Activated naive CD4-positive, alpha-beta T cell treated with anti-CD3 and anti-CD28 coated beads, Interleukin-2, amount 10 ng/mL, durations not matched to agents 7 days and 5 days (primary cell): ENCODE results near the gene CTBP2.
"Not testable (repeated sequence)": the region's sequence is repeated elsewhere in the genome, so short reads cannot be mapped to it uniquely, and the experiment has no call there.

Source experiments
- CTCF ChIA-PET: fragments of 350-600 bp; sonication (Branson Sonifier 250); formaldehyde crosslinking; loops from one replicate; lab custom pipeline; 2021; ENCODE audit warnings: antibody characterized with exemption; lab: Charles Lee
- DNase-seq: peaks from one replicate; pipeline ENCODE4 v3.0.0-alpha.2; 2020
- H3K27ac Mint-ChIP-seq: one replicate; pipeline ENCODE4 v1.8.0; 2021; ENCODE audit warnings: mild to moderate bottlenecking, moderate library complexity, mixed read lengths
- H3K27me3 Mint-ChIP-seq: one replicate; pipeline ENCODE4 v1.8.0; 2021; ENCODE audit warnings: mild to moderate bottlenecking, mixed read lengths
- H3K36me3 Mint-ChIP-seq: one replicate; pipeline ENCODE4 v1.8.0; 2021; ENCODE audit warnings: mixed read lengths
- H3K4me1 Mint-ChIP-seq: one replicate; pipeline ENCODE4 v1.8.0; 2021; ENCODE audit warnings: mixed read lengths
- H3K4me3 Mint-ChIP-seq: one replicate; pipeline ENCODE4 v1.8.0; 2021; ENCODE audit warnings: mild to moderate bottlenecking, moderate library complexity, mixed read lengths
- H3K9me3 Mint-ChIP-seq: one replicate; pipeline ENCODE4 v1.8.0; 2021; ENCODE audit warnings: mixed read lengths

The CTBP2 gene

DNA sequence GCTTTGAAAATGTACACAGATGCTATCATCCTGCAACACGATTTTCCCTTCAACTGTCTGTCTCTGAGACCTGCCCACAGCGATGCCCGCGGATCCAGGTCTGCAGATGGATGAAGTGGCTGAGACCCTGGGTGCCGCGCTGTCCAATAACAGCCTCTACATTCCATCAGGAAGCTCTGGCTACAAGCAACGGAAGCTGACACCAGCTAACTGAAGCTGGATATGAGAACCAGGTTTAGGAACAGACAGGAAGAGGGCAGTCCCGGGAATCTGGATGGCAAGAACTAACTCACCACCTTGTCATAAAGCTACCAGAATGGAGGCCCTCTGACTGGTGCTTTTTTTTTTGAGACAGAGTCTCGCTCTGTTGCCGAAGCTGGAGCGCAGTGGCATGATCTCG is 32.3 kb upstream of the CTBP2 start:
- H3K27me3 Mint-ChIP-seq, result no peaks in the 10 kb centered on the region
- no peaks in the 10 kb centered on the region for H3K4me1 Mint-ChIP-seq
- CTCF ChIA-PET, result no interaction called here
- peaks cover 3% of the 10 kb centered on the region for H3K9me3 Mint-ChIP-seq
- no peaks in the 10 kb centered on the region for H3K36me3 Mint-ChIP-seq
- DNase-seq, result no peak
- H3K27ac Mint-ChIP-seq, result no peak overlapping the region
- H3K4me3 Mint-ChIP-seq, result no peak overlapping the region

DNA sequence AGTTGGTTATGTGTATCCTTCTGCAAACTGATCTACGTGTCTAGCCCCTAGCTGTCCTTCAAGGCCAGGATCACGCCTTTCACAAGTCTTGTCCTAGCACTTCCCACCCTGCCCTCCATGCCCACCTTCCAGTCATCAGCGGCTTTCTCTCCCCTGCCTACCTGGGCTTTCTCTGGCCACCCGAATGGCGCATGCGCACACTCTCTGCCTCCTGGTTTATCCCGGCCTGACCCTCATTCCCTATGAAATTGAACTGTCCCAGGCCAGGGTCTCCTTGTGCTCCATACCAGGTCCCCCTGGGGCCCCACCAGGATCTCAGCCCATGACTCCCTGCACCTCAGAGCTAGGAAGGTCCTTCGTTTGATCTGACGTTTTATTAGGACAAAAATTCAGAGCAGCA is 31.6 kb upstream of the CTBP2 start:
- Mint-ChIP-seq H3K4me3 (no peak overlapping the region), H3K4me1 (no peaks in the 10 kb centered on the region), H3K36me3 (no peaks in the 10 kb centered on the region), H3K9me3 (peaks cover 3% of the 10 kb centered on the region), H3K27ac (no peak overlapping the region), H3K27me3 (no peaks in the 10 kb centered on the region)
- DNase-seq, result no peak
- CTCF ChIA-PET, result no interaction called here

DNA sequence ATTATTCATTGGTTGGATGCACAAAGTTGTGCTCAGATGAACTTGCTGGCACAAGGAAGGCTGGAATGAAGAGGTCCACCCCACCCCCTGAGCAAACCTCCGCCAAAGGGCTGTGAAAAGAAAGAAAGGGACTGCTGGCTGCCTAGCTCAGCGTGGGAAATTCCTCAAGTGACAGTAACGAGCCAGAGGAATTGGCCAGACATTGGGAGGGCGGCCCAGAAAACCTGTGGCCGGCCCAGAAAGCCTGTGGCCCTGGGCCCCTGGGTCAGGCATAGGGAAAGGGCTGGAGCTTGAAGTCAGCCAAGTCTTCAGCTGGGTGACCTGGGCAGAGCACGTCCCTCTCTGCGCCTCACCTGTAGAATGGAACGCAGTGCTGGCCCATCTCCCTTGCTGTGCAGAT is 30.6 kb upstream of the CTBP2 start:
- Mint-ChIP-seq H3K27me3 (no peaks in the 10 kb centered on the region), H3K36me3 (no peaks in the 10 kb centered on the region), H3K9me3 (peaks cover 3% of the 10 kb centered on the region), H3K4me3 (no peak overlapping the region), H3K27ac (no peak overlapping the region), H3K4me1 (no peaks in the 10 kb centered on the region)
- DNase-seq, result no peak
- CTCF ChIA-PET, result no interaction called here

DNA sequence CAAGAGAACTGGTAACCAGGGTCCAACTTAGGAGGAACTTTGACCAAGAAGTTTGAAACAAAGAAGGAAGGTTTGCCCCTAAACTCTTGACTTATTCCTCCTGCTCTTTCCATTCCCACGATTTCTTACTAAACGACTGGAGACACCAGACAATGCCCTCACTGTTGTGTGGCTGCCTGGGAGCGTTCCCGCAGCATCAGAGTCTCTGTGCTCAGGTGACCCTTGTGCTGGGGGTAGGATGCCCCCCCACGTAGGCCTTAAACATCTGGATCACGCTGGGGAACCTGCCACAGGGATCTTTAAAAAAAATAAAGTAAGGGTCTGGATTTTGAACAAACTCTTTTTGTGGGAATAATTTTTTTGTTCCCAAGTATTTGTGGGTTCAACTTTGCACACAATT is 30.1 kb upstream of the CTBP2 start:
- Mint-ChIP-seq H3K4me3 (no peak overlapping the region), H3K27me3 (no peaks in the 10 kb centered on the region), H3K4me1 (no peaks in the 10 kb centered on the region), H3K36me3 (no peaks in the 10 kb centered on the region), H3K9me3 (peaks cover 3% of the 10 kb centered on the region), H3K27ac (no peak overlapping the region)
- CTCF ChIA-PET, result no interaction called here
- no peak for DNase-seq

DNA sequence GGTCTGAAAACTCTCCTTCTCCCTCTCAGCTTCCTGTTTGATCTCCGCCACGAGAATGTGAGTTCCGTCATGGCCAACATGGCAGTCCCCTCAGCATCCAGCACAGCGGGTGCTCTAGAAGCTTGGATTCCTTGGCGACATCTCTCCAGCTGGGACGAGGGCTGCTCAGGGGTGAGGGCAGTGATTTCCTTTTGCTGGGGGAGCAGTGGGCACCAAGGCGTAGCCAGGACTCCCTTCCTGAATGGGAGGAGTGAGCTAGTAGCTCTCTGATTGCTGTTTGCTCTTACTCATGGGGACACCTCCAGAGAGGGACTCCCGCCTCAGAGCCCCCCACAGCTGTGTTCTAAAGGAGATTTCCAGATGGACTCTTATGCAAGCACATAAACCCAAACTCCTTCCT is 28.8 kb upstream of the CTBP2 start:
- no peaks in the 10 kb centered on the region for H3K4me1 Mint-ChIP-seq
- CTCF ChIA-PET, result no interaction called here
- H3K9me3 Mint-ChIP-seq, result peaks cover 3% of the 10 kb centered on the region
- no peak for DNase-seq
- no peaks in the 10 kb centered on the region for H3K27me3 Mint-ChIP-seq
- H3K4me3 Mint-ChIP-seq, result no peak overlapping the region
- no peaks in the 10 kb centered on the region for H3K36me3 Mint-ChIP-seq
- H3K27ac Mint-ChIP-seq, result no peak overlapping the region

DNA sequence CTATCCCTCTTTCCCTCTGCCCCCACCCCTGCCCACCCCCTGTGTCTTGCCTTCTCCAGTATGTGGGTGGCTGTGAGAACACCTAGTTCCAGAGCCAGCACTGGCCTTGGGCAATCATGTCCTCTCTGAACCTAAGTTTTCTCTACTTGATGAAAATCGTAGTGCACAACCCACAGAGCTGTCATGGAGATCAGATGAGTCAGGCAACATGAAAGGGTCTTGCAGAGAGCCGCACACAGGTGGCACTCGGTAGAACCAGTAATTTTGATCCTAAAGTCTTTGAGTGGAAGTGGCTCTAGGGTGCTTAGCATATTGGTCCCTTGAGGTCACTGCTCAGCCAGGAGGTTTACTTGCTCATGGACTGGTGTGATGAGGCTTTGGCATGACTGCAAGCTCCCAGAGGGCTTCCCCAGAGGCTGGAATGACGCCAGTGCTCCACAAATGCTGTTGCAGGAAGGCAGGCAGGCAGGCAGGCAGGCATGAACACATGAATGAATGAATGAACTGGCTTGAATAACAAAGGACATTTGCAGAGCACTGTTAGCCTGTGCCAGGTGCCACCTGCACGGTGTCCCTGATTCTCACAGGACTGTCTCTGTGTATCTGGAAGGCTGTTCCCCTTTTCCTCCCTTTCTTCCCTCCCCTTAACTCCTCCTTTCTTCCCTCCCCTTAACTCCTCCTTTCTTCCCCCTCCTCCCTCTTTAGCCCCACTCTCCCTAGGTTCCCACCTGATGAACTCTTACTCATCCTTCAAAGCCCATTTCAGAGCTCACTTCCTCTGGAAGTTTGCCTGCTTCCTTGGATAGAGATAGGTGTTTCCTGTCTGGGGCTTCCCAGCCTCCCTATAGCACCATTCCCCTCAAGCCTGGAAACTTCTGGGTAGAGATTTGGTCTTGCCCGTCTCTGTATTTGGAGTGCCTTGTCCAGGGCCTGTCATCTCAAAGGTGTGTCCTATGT is 27.2 kb upstream of the CTBP2 start:
- H3K4me1 Mint-ChIP-seq, result no peaks in the 10 kb centered on the region
- no peak for DNase-seq
- CTCF ChIA-PET, result no interaction called here
- H3K27ac Mint-ChIP-seq, result no peak overlapping the region
- H3K27me3 Mint-ChIP-seq, result no peaks in the 10 kb centered on the region
- H3K36me3 Mint-ChIP-seq, result no peaks in the 10 kb centered on the region
- H3K9me3 Mint-ChIP-seq, result peaks cover 3% of the 10 kb centered on the region
- no peak overlapping the region for H3K4me3 Mint-ChIP-seq

DNA sequence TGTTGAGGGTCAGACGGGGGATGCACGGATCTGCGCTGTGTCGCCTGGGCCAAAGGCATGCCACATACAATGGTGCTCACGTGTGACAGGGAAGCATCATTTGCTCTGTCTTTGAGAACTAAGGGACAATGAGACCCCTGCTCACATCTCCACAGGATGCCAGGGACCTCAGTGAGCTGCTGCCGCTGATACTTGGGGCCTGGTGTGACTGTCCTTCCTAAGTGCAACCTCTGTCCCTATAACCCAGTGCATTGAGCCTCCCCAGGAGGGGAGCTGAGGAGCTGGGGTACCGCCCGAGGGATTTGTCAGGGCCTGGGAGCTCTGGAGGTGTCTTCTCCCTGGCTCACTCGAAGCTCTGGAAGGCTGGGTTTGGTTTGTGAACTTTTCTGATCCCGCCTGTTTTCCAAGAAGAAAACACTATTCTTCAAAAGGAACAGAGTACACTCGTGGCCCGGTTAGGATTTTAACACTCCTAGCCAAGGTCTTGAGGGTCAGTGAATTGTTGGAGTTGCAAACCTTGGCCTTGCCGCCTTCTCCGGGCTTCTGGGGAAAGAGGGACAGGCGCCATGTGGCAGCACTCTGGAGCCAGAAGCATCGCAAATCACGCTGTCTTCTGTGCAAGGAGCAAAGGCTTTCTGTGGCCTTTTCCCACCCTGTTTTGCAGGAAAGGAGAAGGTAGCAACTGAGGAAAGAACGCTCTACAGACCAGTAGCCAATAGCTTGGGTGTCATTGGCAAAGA is 26.2 kb upstream of the CTBP2 start:
- Mint-ChIP-seq H3K36me3 (no peaks in the 10 kb centered on the region), H3K4me1 (no peaks in the 10 kb centered on the region), H3K27ac (no peak overlapping the region), H3K9me3 (peaks cover 3% of the 10 kb centered on the region), H3K27me3 (no peaks in the 10 kb centered on the region), H3K4me3 (no peak overlapping the region)
- CTCF ChIA-PET, result no interaction called here
- no peak for DNase-seq

DNA sequence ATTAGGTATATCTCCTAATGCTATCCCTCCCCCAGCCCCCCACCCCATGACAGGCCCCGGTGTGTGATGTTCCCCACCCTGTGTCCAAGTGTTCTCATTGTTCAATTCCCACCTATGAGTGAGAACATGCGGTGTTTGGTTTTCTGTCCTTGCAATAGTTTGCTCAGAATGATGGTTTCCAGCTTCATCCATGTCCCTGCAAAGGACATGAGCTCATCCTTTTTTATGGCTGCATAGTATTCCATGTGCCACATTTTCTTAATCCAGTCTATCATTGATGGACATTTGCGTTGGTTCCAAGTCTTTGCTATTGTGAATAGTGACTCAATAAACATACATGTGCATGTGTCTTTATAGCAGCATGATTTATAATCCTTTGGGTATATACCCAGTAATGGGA is 18.7 kb upstream of the CTBP2 start:
- DNase-seq, H3K9me3 Mint-ChIP-seq, H3K4me1 Mint-ChIP-seq, H3K27ac Mint-ChIP-seq, H3K36me3 Mint-ChIP-seq, H3K27me3 Mint-ChIP-seq, CTCF ChIA-PET, H3K4me3 Mint-ChIP-seq: not testable (repeated sequence)

DNA sequence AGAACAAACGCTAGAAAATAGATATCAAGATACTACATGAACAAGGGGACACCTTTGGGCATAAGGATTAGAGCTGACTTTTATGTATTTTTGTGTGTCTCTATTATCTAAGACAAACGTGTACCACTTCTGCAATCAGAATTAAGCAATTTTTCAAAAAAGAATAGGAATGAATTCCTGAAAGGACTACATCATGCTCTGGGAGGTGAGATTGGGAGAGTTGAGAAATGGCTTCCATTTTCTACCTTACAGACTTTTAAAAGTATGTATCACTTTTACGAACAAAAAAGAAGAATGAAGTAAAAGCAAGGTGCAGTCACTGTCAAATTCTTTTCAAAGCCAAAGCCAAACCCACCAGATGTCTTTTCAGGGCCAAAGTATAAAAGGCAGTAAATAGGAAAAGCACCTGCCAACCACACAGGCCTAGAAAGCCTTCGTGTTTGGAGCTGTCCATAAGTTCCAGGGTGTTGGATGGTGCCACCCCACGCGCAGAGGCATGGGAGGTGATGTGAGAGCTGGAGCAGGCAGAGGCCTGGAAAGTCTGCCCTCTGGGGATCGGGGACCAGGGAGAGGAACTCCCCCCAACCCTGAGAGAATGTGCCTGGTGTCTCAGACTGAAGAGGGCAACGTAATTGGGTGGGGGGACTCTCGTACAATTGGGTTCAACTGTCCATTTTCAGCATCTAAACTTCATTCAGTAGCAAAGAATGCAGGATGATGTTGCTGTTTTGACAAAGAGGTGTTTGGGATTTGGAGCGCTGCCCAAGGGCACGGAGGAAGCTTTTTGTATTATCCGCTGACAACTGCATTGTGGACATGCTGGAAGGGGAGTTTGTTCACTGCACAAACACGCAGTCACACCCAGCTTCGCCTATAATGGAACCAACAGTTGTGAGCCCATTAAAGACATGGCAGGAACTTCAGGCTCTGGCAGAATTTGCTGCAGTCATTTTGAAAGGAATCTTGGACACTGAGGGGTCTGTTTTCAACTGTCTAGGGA is 17.6 kb upstream of the CTBP2 start:
- Mint-ChIP-seq H3K4me1 (no peaks in the 10 kb centered on the region), H3K4me3 (no peak overlapping the region), H3K9me3 (peaks cover 3% of the 10 kb centered on the region), H3K36me3 (no peaks in the 10 kb centered on the region), H3K27ac (no peak overlapping the region), H3K27me3 (peaks cover 4% of the 10 kb centered on the region)
- DNase-seq, result no peak
- CTCF ChIA-PET, result no interaction called here

DNA sequence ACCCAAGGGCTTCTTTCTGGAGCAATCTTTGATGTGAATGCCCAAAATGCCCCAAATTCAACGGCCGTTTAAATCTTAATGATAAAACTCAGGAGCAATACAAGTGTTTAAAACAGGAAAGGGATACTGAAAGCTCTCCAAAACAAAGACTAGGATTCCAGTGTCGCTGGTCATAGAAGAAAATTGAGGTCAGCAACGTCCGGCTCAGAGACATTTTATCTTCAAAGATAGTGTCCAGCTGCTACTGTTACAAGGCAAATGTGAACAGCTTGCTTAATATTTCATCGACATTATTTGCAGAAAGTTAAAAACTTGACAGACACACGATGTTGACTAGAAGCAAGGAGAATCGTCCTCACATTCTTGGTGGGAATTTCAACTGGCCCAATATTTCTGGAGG is 15.4 kb upstream of the CTBP2 start:
- H3K4me3 Mint-ChIP-seq, result no peak overlapping the region
- peaks cover 2% of the 10 kb centered on the region for H3K9me3 Mint-ChIP-seq
- no peaks in the 10 kb centered on the region for H3K36me3 Mint-ChIP-seq
- no peak overlapping the region for H3K27ac Mint-ChIP-seq
- H3K4me1 Mint-ChIP-seq, result no peaks in the 10 kb centered on the region
- no peak for DNase-seq
- peaks cover 4% of the 10 kb centered on the region for H3K27me3 Mint-ChIP-seq
- CTCF ChIA-PET, result no interaction called here

DNA sequence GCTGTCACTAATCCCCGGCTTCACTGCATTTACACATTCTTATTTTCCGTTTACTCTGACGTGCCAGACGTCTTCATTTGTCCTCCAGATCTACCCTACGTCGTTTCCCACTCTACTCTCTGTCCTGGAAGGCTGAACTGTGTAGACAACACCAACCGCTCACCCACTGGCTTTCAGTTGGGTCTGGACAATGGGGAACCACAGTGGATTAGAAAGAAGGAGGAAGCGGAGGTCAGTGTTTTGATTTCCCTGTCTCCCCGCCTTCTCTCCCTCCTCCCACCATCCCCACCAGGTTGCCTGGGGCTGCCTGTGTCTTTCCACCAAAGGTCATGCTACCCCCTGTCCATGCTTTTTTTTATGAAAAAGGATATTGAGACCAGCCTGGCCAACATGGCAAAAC is 14.0 kb upstream of the CTBP2 start:
- Mint-ChIP-seq H3K4me3 (no peak overlapping the region), H3K9me3 (no peaks in the 10 kb centered on the region), H3K27me3 (peaks cover 4% of the 10 kb centered on the region), H3K27ac (no peak overlapping the region), H3K4me1 (no peaks in the 10 kb centered on the region), H3K36me3 (no peaks in the 10 kb centered on the region)
- CTCF ChIA-PET, result no interaction called here
- no peak for DNase-seq

DNA sequence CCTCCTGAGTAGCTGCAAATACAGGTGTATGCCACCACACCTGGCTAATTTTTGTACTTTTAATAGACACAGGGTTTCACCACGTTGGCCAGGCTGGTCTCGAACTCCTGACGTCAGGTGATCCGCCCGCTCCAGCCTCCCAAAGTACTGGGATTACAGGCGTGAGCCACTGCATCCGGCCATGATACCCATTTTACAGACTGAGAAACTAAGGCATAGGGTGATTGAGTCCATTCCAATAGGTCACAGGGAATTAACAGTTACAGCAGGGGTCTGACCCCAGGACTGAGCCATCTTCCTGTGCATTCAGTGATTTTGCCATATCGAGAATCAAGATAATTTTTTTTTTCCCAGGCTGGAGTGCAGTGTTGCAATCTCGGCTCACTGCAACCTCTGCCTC is 12.3 kb upstream of the CTBP2 start:
- CTCF ChIA-PET, result no interaction called here

DNA sequence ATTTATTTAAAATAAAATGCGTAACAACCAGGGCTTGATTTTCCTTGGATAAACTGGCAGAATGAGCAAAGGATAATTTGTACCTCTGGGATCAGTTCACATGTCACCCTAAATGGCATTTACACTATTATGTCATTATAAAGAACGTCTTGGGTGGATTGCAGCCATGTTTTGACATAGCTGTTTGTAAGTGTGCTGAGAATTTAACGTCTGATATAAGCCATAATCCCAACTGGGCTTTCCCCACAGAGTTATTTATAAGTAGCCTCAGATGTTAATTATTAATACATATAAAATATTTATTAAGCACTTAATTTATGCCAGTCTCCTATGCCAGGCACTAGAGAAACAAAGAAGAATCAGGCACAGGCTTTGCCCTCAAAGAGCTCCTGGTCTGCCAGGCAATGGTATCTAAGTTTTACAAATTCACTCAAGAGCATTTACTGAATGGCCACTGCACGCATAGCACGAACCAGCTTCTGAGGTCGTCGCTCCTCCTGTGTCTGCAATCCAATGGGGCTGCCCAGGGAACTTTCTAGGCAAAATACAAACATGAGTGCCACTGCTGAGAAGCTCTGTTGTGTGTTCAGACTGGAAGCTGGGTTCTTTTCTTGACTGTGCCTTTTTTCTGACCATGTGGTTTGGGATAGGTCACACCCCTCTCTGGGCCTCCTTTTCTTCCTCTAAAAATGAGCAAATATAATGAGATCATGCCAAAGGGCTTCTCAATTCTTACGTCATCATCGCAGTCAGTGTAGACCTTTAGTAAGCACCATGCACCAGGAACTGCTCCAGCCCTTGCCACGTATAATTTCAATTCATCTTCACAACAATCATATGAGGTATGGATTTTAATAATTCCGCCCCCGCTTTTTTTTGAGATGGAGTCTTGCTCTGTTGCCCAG is 11.3 kb upstream of the CTBP2 start:
- DNase-seq, result no peak
- Mint-ChIP-seq H3K27ac (no peak overlapping the region), H3K9me3 (no peaks in the 10 kb centered on the region), H3K36me3 (no peaks in the 10 kb centered on the region), H3K27me3 (peaks cover 1% of the 10 kb centered on the region), H3K4me3 (no peak overlapping the region), H3K4me1 (no peaks in the 10 kb centered on the region)
- CTCF ChIA-PET, result no interaction called here

More for the DNA sequence above, 12.3 kb upstream of the CTBP2 start:
- Mint-ChIP-seq H3K4me3 (no peak overlapping the region), H3K36me3 (no peaks in the 10 kb centered on the region), H3K4me1 (no peaks in the 10 kb centered on the region), H3K27me3 (no peaks in the 10 kb centered on the region), H3K27ac (no peak overlapping the region), H3K9me3 (no peaks in the 10 kb centered on the region)
- DNase-seq, result no peak
